Astrocyte of the cerebellum (primary cell): ENCODE measurements around the gene MCTP2.

Experiments used
- DNase-seq: peaks from one replicate; pipeline ENCODE4 v3.0.0-alpha.2; 2011; ENCODE audit warnings: low read depth
- H3K4me3 ChIP-seq: 2 replicates; pipeline ENCODE4 v1.5.1; 2011; ENCODE audit warnings: mild to moderate bottlenecking, low read depth, low read length, moderate library complexity
- CTCF ChIP-seq: IDR thresholded peaks from 2 replicates; pipeline ENCODE4 v1.5.1; 2012; ENCODE audit warnings: low read length, low read depth, moderate library complexity, mild to moderate bottlenecking; ENCODE audit errors: missing control alignments
- in situ Hi-C: cut with HindIII; loops from 2 replicates; pipeline ENCODE4 v1.10.0; 2017; ENCODE audit warnings: low sequenced_read_pairs

Gene MCTP2

GRCh38 chr15:94198633-94199032 is 32.7 kb upstream of the MCTP2 start:
- no peak overlapping the region for H3K4me3 ChIP-seq
- TF ChIP-seq CTCF: no peak
- in situ Hi-C loops: no loop called here
- no peak for DNase-seq

GRCh38 chr15:94199725-94200124 is 31.6 kb upstream of the MCTP2 start:
- no peak for TF ChIP-seq CTCF
- no peak overlapping the region for H3K4me3 ChIP-seq
- DNase-seq: no peak
- in situ Hi-C loops: no loop called here

- TF ChIP-seq CTCF: no peak
- no peak overlapping the region for H3K4me3 ChIP-seq
- no peak for DNase-seq
- in situ Hi-C loops: no loop called here
Measured at GRCh38 chr15:94203306-94203705, 28.1 kb upstream of the MCTP2 start.

- in situ Hi-C loops: no loop called here
- DNase-seq: no peak
- H3K4me3 ChIP-seq: no peak overlapping the region
- TF ChIP-seq CTCF: no peak
Measured at GRCh38 chr15:94205366-94205765, 26.0 kb upstream of the MCTP2 start.

GRCh38 chr15:94206463-94207167 is 24.7 kb upstream of the MCTP2 start:
- H3K4me3 ChIP-seq: no peak overlapping the region
- no peak for TF ChIP-seq CTCF
- in situ Hi-C loops: no loop called here
- peak; percentile 42 for DNase-seq

- in situ Hi-C loops: no loop called here
- DNase-seq: no peak
- no peak for TF ChIP-seq CTCF
- H3K4me3 ChIP-seq: no peak overlapping the region
Measured at GRCh38 chr15:94212291-94212690, 19.1 kb upstream of the MCTP2 start.
